Neural crest cell (in vitro differentiated cells): Measurements from ENCODE around the gene E2F3. TPM values are rescaled to one million over a fixed set of nuclear protein-coding genes. Genes with fewer than 3 reads are reported as not detected.

Source experiments
- DNase-seq: peaks from one replicate; pipeline ENCODE4 v3.0.0; 2021; ENCODE audit warnings: low read depth, mixed read lengths, low spot score
- H3K27ac Mint-ChIP-seq: one replicate; pipeline ENCODE4 v1.8.0; 2021; ENCODE audit warnings: mild to moderate bottlenecking, mixed read lengths; ENCODE audit not compliant: unreplicated experiment
- H3K27me3 Mint-ChIP-seq: 2 replicates; pipeline ENCODE4 v1.8.0; 2021; ENCODE audit warnings: low read depth, mild to moderate bottlenecking, mixed read lengths
- H3K36me3 Mint-ChIP-seq: 2 replicates; pipeline ENCODE4 v1.8.0; 2021; ENCODE audit warnings: low read depth, mild to moderate bottlenecking, mixed read lengths
- H3K4me1 Mint-ChIP-seq: 2 replicates; pipeline ENCODE4 v1.8.0; 2021; ENCODE audit warnings: mixed read lengths
- H3K4me3 Mint-ChIP-seq: one replicate; pipeline ENCODE4 v1.8.0; 2021; ENCODE audit warnings: mild to moderate bottlenecking, mixed read lengths
- H3K9me3 Mint-ChIP-seq: 2 replicates; pipeline ENCODE4 v1.8.0; 2021; ENCODE audit warnings: mixed read lengths
- CTCF ChIP-seq: fragments of 200-600 bp; sonication (generic); conservative IDR thresholded peaks from 2 replicates; pipeline ENCODE4 v1.5.0; 2021; ENCODE audit warnings: antibody characterized with exemption, mild to moderate bottlenecking
- total RNA-seq: library from RNA; stranded (reverse); gene quantifications from 2 replicates; pipeline ENCODE4 v1.2.1, GENCODE V29; 2021

Gene E2F3
- total RNA-seq, 1 donor from 2014 or later, result 43.8 TPM

- no peak for DNase-seq
- TF ChIP-seq CTCF, result no peak
- Mint-ChIP-seq H3K27ac (no peak overlapping the region), H3K27me3 (no peaks in the 10 kb centered on the region), H3K9me3 (peaks cover 4% of the 10 kb centered on the region), H3K36me3 (peaks cover 44% of the 10 kb centered on the region), H3K4me1 (peaks cover 46% of the 10 kb centered on the region), H3K4me3 (no peak overlapping the region)
Measured at GRCh38 chr6:20483887-20484497, 82.3 kb downstream of the E2F3 start.

GRCh38 chr6:20486641-20487040 is 85.0 kb downstream of the E2F3 start:
- H3K27ac Mint-ChIP-seq, result no peak overlapping the region
- no peak for DNase-seq
- no peak overlapping the region for H3K4me3 Mint-ChIP-seq
- peaks cover 4% of the 10 kb centered on the region for H3K9me3 Mint-ChIP-seq
- no peaks in the 10 kb centered on the region for H3K27me3 Mint-ChIP-seq
- peaks cover 32% of the 10 kb centered on the region for H3K4me1 Mint-ChIP-seq
- H3K36me3 Mint-ChIP-seq, result peaks cover 57% of the 10 kb centered on the region
- TF ChIP-seq CTCF, result no peak

GRCh38 chr6:20487669-20488375 is 86.1 kb downstream of the E2F3 start:
- Mint-ChIP-seq H3K4me1 (peaks cover 22% of the 10 kb centered on the region), H3K27me3 (no peaks in the 10 kb centered on the region), H3K36me3 (peaks cover 55% of the 10 kb centered on the region), H3K9me3 (peaks cover 4% of the 10 kb centered on the region), H3K4me3 (no peak overlapping the region), H3K27ac (no peak overlapping the region)
- TF ChIP-seq CTCF, result no peak
- no peak for DNase-seq

- Mint-ChIP-seq H3K36me3 (peaks cover 43% of the 10 kb centered on the region), H3K4me1 (peaks cover 5% of the 10 kb centered on the region), H3K9me3 (peaks cover 4% of the 10 kb centered on the region), H3K27me3 (no peaks in the 10 kb centered on the region), H3K27ac (no peak overlapping the region), H3K4me3 (no peak overlapping the region)
- DNase-seq, result no peak
- TF ChIP-seq CTCF, result no peak
Measured at GRCh38 chr6:20490591-20490990, 88.9 kb downstream of the E2F3 start.

- no peak for DNase-seq
- TF ChIP-seq CTCF, result no peak
- H3K27me3 Mint-ChIP-seq, result no peaks in the 10 kb centered on the region
- no peak overlapping the region for H3K4me3 Mint-ChIP-seq
- no peak overlapping the region for H3K27ac Mint-ChIP-seq
- H3K9me3 Mint-ChIP-seq, result no peaks in the 10 kb centered on the region
- peaks cover 37% of the 10 kb centered on the region for H3K36me3 Mint-ChIP-seq
- no peaks in the 10 kb centered on the region for H3K4me1 Mint-ChIP-seq
Measured at GRCh38 chr6:20492099-20492498, 90.4 kb downstream of the E2F3 start.
